ENCODE measurements around the gene PTPN12.
"Not testable (repeated sequence)": the region's sequence is repeated elsewhere in the genome, so short reads cannot be mapped to it uniquely, and the experiment has no call there.

Gene PTPN12

GRCh38 chr7:77538281-77539212 is 1.5 kb downstream of the PTPN12 start:
- no peak for DNase-seq (ENCODE audit: low read depth in 2 of 2)

DNA sequence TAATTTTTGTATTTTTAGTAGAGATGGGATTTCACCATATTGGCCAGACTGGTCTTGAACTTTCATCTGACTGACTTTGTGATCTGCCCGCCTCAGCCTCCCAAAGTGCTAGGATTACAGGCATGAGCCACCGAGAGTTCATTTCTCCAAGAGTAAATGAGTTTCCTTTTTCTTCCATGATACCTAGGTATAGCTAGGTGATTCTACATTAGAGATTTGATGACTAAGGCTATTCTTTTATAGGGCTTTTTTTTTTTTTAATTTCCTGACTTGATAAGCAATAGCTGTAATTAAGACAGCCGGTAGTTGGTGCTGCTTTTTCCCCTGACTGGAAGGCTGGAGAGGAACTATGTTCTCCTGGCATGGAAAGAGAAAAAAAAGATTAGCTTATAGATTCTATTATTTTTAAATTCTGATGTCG is 3.3 kb downstream of the PTPN12 start:
- DNase-seq (ENCODE audit: low read depth in 2 of 2), result no peak

GRCh38 chr7:77540993-77541392 is 3.9 kb downstream of the PTPN12 start:
- DNase-seq (ENCODE audit: low read depth in 2 of 2), result not testable (repeated sequence)

- no peak for DNase-seq (ENCODE audit: low read depth in 2 of 2)
These were observed 5.3 kb downstream of the PTPN12 start for GRCh38 chr7:77542409-77542808.

- no peak for DNase-seq (ENCODE audit: low read depth in 2 of 2)
These were observed 5.8 kb downstream of the PTPN12 start for GRCh38 chr7:77542895-77543294.

DNA sequence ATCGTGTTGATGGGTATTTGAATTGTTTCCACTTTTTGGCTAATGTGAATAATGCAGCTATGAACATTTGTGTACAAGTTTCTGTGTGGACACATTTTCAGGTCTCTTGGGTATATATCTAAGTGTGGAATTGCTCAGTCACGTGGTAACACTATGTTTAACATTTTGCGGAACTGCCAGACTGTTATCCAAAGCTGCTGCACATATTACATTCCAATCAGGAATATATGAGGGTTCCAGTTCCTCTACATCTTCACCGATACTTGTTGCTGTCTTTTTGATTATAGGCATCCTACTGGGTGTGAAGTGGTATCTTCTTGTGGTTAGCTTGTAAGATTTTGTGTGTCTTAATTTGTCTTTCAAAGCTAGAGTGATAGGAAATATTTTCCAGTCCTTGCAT is 6.8 kb downstream of the PTPN12 start:
- no peak for DNase-seq (ENCODE audit: low read depth in 2 of 2)

DNA sequence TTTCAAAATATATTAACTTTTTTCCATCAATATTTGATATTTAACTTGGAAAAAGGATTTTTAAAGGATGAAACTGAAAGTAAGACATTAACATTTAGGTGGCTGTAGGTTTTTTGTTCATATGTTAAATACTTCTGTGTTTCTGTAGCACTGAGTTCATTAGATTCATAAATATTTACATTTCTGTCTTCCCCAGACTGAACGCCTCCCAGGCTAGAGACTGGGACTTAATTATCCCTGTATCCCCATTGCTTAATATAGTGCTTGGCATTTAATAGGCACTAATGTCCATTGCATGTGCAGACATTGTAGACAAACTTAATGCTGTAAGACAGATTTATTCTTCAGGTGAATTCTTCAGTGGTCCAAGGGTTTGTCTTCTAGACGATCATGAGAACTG is 7.4 kb downstream of the PTPN12 start:
- DNase-seq (ENCODE audit: low read depth in 2 of 2), result no peak

DNA sequence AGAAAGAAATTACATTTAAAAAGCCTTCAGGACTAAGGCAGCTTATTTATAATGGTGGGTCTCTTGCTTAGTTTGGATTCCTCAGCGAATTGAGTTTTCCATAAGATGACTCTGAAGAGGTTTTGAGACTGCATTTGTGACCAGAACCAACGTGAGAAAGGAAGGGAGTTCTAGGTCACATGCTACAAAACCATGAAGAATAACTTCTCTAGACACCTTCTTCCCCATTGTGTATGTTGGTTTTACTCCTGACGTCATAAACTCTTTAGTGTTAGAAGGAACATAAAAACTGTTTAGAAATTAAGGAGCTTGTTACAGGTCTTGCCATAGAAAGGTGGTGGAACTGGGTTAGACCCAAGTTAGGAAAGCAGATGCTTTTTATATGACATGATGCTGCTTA is 11.1 kb downstream of the PTPN12 start:
- no peak for DNase-seq (ENCODE audit: low read depth in 2 of 2)

- no peak for DNase-seq (ENCODE audit: low read depth in 2 of 2)
These were observed 12.2 kb downstream of the PTPN12 start for GRCh38 chr7:77549106-77549870.

GRCh38 chr7:77550586-77550985 is 13.5 kb downstream of the PTPN12 start:
- DNase-seq (ENCODE audit: low read depth in 2 of 2), result no peak

GRCh38 chr7:77553123-77553522 is 16.0 kb downstream of the PTPN12 start:
- DNase-seq (ENCODE audit: low read depth in 2 of 2), result no peak

GRCh38 chr7:77558284-77558967 is 21.3 kb downstream of the PTPN12 start:
- DNase-seq (ENCODE audit: low read depth in 2 of 2), result no peak

- DNase-seq (ENCODE audit: low read depth in 2 of 2), result no peak
These were observed 24.3 kb downstream of the PTPN12 start for GRCh38 chr7:77561352-77561751.

DNA sequence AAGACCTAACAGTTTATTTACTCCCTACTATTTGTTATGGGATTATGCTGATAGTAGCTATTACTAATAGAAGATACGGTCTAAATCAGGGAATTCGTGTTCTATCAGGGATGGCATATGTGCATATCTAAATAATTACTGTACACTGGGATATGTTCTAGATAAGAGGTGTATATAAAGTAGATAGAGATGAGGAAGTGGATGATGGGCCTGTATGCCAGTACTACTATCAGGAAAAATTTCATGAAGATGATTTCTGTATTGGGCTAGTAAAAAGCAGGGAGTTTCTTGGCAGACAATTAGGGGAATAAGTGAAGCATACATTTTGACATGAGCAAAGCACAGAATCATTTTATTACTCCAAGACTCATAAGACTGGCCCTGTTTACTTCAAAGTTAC is 26.2 kb downstream of the PTPN12 start:
- DNase-seq (ENCODE audit: low read depth in 2 of 2), result no peak

DNA sequence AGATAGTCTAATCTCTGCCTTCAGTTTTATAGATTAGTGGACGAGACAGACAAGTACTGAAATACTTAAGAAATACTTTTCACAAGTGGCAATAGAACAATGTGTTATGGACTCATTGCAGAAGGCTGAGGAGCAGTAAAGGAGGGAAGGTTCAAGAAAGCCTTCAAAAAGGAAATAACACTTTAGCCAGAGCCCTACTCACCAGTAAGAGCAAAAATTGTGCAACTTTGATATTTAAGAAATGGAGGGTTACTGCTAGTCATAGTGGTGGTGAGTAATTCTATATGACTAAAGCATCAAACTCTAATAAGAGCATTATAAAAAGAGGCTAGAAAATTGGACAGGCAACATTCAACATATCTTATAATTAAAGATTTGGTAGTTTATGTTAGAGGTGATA is 28.8 kb downstream of the PTPN12 start:
- no peak for DNase-seq (ENCODE audit: low read depth in 2 of 2)

DNA sequence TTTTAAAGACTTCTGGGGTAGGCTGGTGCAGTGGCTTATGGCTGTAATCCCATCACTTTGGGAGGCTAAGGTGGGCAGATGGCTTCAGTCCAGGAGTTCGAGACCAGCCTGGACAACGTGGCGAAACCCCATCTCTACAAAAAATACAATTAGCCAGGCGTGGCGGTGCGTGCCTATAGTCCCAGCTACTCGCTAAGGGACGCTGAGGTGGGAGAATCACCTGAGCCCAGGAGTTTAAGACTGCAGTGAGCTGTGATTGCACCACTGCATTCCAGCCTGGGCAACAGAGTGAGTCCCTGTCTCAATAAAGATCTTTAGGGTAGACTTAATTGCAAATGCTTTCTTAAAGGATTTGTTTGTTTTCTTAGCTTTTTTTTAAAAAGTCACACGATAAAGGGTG is 29.3 kb downstream of the PTPN12 start:
- no peak for DNase-seq (ENCODE audit: low read depth in 2 of 2)

DNA sequence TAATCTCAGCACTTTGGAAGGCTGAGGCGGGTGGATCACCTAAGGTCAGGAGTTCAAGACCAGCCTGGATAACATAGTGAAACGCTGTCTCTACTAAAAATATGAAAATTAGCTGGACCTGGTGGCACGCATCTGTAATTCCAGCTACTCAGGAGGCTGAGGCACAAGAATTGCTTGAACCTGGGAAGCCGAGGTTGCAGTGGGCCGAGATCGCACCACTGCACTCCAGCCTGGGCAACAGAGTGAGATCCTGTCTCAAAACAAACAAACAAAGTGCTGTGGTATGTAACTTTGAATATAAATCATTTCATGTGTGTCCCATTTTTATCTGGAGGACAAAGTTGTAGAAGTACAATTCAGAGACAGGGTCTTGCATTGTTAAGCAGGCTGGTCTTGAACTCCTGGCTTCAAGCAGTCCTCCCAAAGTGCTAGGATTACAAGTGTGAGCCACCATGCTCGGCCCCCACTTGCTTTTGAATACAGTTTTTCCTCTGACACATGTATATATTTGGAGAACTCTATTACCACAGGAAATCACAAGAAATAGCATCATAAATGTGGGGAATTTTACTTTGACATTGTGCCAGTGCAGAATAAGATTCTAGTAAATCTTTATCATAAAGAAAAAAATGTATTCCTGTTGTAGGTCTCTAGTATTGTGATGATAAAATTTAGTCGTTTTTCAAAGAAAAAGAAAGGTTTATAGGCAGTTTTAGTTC is 32.6 kb downstream of the PTPN12 start:
- DNase-seq (ENCODE audit: low read depth in 2 of 2), result no peak

- DNase-seq (ENCODE audit: low read depth in 2 of 2), result no peak
These were observed 33.4 kb downstream of the PTPN12 start for GRCh38 chr7:77570330-77571011.

DNA sequence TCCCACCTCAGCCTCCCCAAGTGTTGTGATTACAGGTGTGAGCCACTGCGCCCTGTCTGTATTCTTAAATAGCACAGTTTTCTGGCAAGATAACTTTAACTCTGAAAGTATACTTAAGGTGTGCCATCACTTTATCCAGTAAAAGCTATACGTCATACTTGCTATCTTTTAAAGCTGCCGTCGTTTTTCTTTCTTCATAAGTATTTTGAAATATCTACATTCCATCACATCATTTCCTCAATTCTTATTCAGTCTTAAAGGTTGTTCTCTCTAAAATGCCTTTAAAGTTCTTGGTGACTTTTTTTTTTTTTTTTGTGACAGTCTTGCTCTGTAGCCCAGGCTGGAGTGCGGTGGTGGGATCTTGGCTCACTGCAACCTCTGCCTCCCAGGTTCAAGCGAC is 34.7 kb downstream of the PTPN12 start:
- DNase-seq (ENCODE audit: low read depth in 2 of 2), result no peak

GRCh38 chr7:77575187-77575586 is 38.1 kb downstream of the PTPN12 start:
- no peak for DNase-seq (ENCODE audit: low read depth in 2 of 2)

DNA sequence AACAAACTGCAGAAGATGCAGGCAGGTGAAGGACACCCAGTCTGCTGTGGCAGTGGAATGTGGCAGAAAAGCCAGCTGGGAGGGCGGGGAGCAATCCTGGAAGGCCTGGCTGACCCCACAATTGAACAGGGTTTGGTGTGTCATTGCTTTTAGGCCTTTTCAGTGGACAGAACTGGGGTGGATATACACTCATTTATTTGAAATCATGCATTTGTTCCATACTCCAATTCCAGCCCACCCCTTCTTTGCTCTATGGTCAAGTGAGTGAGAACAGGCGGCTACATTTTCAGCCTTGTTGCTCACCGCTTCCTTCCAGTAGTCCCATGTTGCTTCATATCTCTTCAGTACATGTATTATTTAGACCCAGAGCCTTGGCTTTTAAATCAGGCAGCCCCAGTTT is 39.8 kb downstream of the PTPN12 start:
- DNase-seq (ENCODE audit: low read depth in 2 of 2), result no peak
